Stimulated activated CD4-positive, alpha-beta T cell treated with anti-CD3 and anti-CD28 coated beads, TNF-alpha, amount 100 ng/mL, for 48 hours (primary cell): Measurements from ENCODE around the gene ANKRD30A.
"Not testable (repeated sequence)": the region's sequence is repeated elsewhere in the genome, so short reads cannot be mapped to it uniquely, and the experiment has no call there.

ENCODE experiments used
- DNase-seq, 3 donors: peaks; one replicate each; pipeline ENCODE4 v3.0.0-alpha.2; 2020; ENCODE audit warnings: low read depth in 3 of 3

The ANKRD30A gene

GRCh38 chr10:37125191-37125732, at the start of gene ANKRD30A:
ANKRD30A (plus strand) TSS chr10:37125598; CDS start chr10:37125788, 190 bp downstream.
- DNase-seq: no peak

- not testable (repeated sequence) for DNase-seq
Observed at GRCh38 chr10:37076083-37076482, 49.3 kb upstream of the ANKRD30A start.

- DNase-seq: no peak
Observed at GRCh38 chr10:37095792-37096573, 29.4 kb upstream of the ANKRD30A start.

- DNase-seq: no peak
Observed at GRCh38 chr10:37101261-37101660, 24.1 kb upstream of the ANKRD30A start.

GRCh38 chr10:37109000-37109399, 16.4 kb upstream of the ANKRD30A start:
- no peak for DNase-seq

GRCh38 chr10:37124532-37124931, 866 bp upstream of the ANKRD30A start:
- no peak for DNase-seq

GRCh38 chr10:37125921-37126320, 523 bp downstream of the ANKRD30A start:
- no peak for DNase-seq

- no peak for DNase-seq
Observed at GRCh38 chr10:37146443-37146842, 21.0 kb downstream of the ANKRD30A start.

GRCh38 chr10:37162430-37162829, 37.0 kb downstream of the ANKRD30A start:
- not testable (repeated sequence) for DNase-seq

- DNase-seq: not testable (repeated sequence)
Observed at GRCh38 chr10:37171945-37172344, 46.5 kb downstream of the ANKRD30A start.

- DNase-seq: not testable (repeated sequence)
Observed at GRCh38 chr10:37178296-37178695, 52.9 kb downstream of the ANKRD30A start.

- not testable (repeated sequence) for DNase-seq
Observed at GRCh38 chr10:37182719-37183118, 57.3 kb downstream of the ANKRD30A start.

- no peak for DNase-seq
Observed at GRCh38 chr10:37206132-37206531, 80.7 kb downstream of the ANKRD30A start.

- DNase-seq: no peak
Observed at GRCh38 chr10:37220866-37221265, 95.5 kb downstream of the ANKRD30A start.

GRCh38 chr10:37222046-37222445, 96.6 kb downstream of the ANKRD30A start:
- no peak for DNase-seq

- DNase-seq: no peak
Observed at GRCh38 chr10:37225163-37225562, 99.8 kb downstream of the ANKRD30A start.

GRCh38 chr10:37226524-37226923, 101.1 kb downstream of the ANKRD30A start:
- no peak for DNase-seq

GRCh38 chr10:37234692-37235091, 109.3 kb downstream of the ANKRD30A start:
- DNase-seq: no peak

GRCh38 chr10:37236093-37236492, 110.7 kb downstream of the ANKRD30A start:
- DNase-seq: no peak

GRCh38 chr10:37240223-37240622, 114.8 kb downstream of the ANKRD30A start:
- DNase-seq: no peak

GRCh38 chr10:37246637-37247036, 121.2 kb downstream of the ANKRD30A start:
- DNase-seq: no peak

GRCh38 chr10:37255837-37256236, 130.4 kb downstream of the ANKRD30A start:
- DNase-seq: not testable (repeated sequence)

- DNase-seq: no peak
Observed at GRCh38 chr10:37263304-37263703, 137.9 kb downstream of the ANKRD30A start.
